Activated CD8-positive, alpha-beta memory T cell treated with anti-CD3 and anti-CD28 coated beads for 36 hours (primary cell): ENCODE data around the gene SPPL2B. TPM values are rescaled to one million over a fixed set of nuclear protein-coding genes. Genes with fewer than 3 reads are reported as not detected.
"Not testable (repeated sequence)": the region's sequence is repeated elsewhere in the genome, so short reads cannot be mapped to it uniquely, and the experiment has no call there.

Source experiments
- CTCF ChIA-PET: fragments of 350-600 bp; sonication (Branson Sonifier 250); formaldehyde crosslinking; loops from one replicate; lab custom pipeline; 2021; ENCODE audit warnings: antibody characterized with exemption; lab: Charles Lee
- POLR2A ChIA-PET: fragments of 350-600 bp; sonication (Branson Sonifier 250); formaldehyde crosslinking; loops from one replicate; lab custom pipeline; 2021; ENCODE audit warnings: antibody characterized with exemption; lab: Charles Lee
- total RNA-seq, 2 experiments: library from RNA; stranded (reverse); gene quantifications; one replicate each; pipeline ENCODE4 v1.2.3, GENCODE V29; 2021

Gene SPPL2B
- total RNA-seq, 2 experiments from 2014 or later, result 44.5 to 45.0 TPM

- POLR2A ChIA-PET, result no interaction called here
- CTCF ChIA-PET, result no interaction called here
Measured at GRCh38 chr19:2343289-2343982, 15.0 kb downstream of the SPPL2B start.

- POLR2A ChIA-PET, result no interaction called here
- CTCF ChIA-PET, result no interaction called here
Measured at GRCh38 chr19:2344381-2344870, 15.9 kb downstream of the SPPL2B start.

GRCh38 chr19:2345076-2345475, 16.6 kb downstream of the SPPL2B start:
- ChIA-PET POLR2A (no interaction called here), CTCF (no interaction called here)

- CTCF ChIA-PET, result no interaction called here
- POLR2A ChIA-PET, result no interaction called here
Measured at GRCh38 chr19:2345794-2346663, 17.5 kb downstream of the SPPL2B start.

- POLR2A ChIA-PET, CTCF ChIA-PET: not testable (repeated sequence)
Measured at GRCh38 chr19:2349818-2350217, 21.3 kb downstream of the SPPL2B start.

GRCh38 chr19:2350656-2351055, 22.2 kb downstream of the SPPL2B start:
- CTCF ChIA-PET, result no interaction called here

GRCh38 chr19:2351591-2351990, 23.1 kb downstream of the SPPL2B start:
- CTCF ChIA-PET, result no interaction called here
- POLR2A ChIA-PET, result no interaction called here

More at GRCh38 chr19:2350656-2351055, 22.2 kb downstream of the SPPL2B start:
- POLR2A ChIA-PET, result interaction anchor here (0.7 kb wide), 1 partner anchor 43 kb away, joined by 3 read pairs; no protein-coding TSS in a partner anchor

- CTCF ChIA-PET, result interaction anchor here (0.5 kb wide), 1 partner anchor 263 kb away, joined by 3 read pairs; no protein-coding TSS in a partner anchor
- POLR2A ChIA-PET, result no interaction called here
Measured at GRCh38 chr19:2352121-2352520, 23.6 kb downstream of the SPPL2B start.

GRCh38 chr19:2353159-2353886, 24.8 kb downstream of the SPPL2B start:
- ChIA-PET CTCF (no interaction called here), POLR2A (no interaction called here)

- POLR2A ChIA-PET, result no interaction called here
- CTCF ChIA-PET, result no interaction called here
Measured at GRCh38 chr19:2353887-2354592, 25.6 kb downstream of the SPPL2B start.

- ChIA-PET POLR2A (no interaction called here), CTCF (no interaction called here)
Measured at GRCh38 chr19:2354670-2355069, 26.2 kb downstream of the SPPL2B start.

- ChIA-PET POLR2A (no interaction called here), CTCF (no interaction called here)
Measured at GRCh38 chr19:2355168-2356035, 26.9 kb downstream of the SPPL2B start.

GRCh38 chr19:2356036-2356646, 27.7 kb downstream of the SPPL2B start:
- ChIA-PET POLR2A (no interaction called here), CTCF (interaction anchor here (0.5 kb wide), 1 partner anchor 814 kb away, joined by 4 read pairs; no protein-coding TSS in a partner anchor)

- CTCF ChIA-PET, result no interaction called here
- POLR2A ChIA-PET, result no interaction called here
Measured at GRCh38 chr19:2357279-2358206, 29.1 kb downstream of the SPPL2B start.

- ChIA-PET CTCF (no interaction called here), POLR2A (no interaction called here)
Measured at GRCh38 chr19:2358548-2359173, 30.2 kb downstream of the SPPL2B start.

- ChIA-PET POLR2A (no interaction called here), CTCF (no interaction called here)
Measured at GRCh38 chr19:2359992-2360685, 31.7 kb downstream of the SPPL2B start, which contains the start of gene TMPRSS9. Gene TMPRSS9 (plus strand): TSS chr19:2360265. CDS start chr19:2389786, 29,521 bp downstream.
